Panc1 (cell line): Measurements from ENCODE around the gene NDUFS8. TPM values are rescaled to one million over a fixed set of nuclear protein-coding genes. Genes with fewer than 3 reads are reported as not detected.

Experiments used
- ATAC-seq: fragments of 200-7000 bp; cut with Tn5 transposase; 2 replicates; pipeline ENCODE4 v1.9.1; 2020; ENCODE audit warnings: mild to moderate bottlenecking, moderate library complexity
- BruUV-seq: library from RNA; stranded (reverse); fragments of 400-500 nt; replicated peaks from 2 replicates; lab custom pipeline; 2021; lab: Mats Ljungman, UMichigan
- CTCF ChIA-PET: fragments of 300-600 bp; sonication (Branson Sonifier 250); formaldehyde crosslinking; loops from one replicate; lab custom pipeline; 2022; ENCODE audit warnings: antibody characterized with exemption; lab: Charles Lee
- POLR2A ChIA-PET: fragments of 300-600 bp; sonication (Branson Sonifier 250); formaldehyde crosslinking; loops from one replicate; lab custom pipeline; 2022; ENCODE audit warnings: antibody characterized with exemption; lab: Charles Lee
- DNase-seq: peaks from one replicate; pipeline ENCODE4 v3.0.0-alpha.2; 2010; ENCODE audit warnings: low read depth, low spot score
- H3K27ac ChIP-seq: 2 replicates; pipeline ENCODE4 v1.5.1; 2011; ENCODE audit warnings: mild to moderate bottlenecking, low read length, inconsistent platforms
- H3K27me3 ChIP-seq: fragments of 200-500 bp; sonication (Bioruptor generic); 2 replicates; pipeline ENCODE4 v1.6.0; 2014; ENCODE audit warnings: low read length, inconsistent platforms; ENCODE audit not compliant: control insufficient read depth, insufficient read depth
- H3K36me3 ChIP-seq: fragments of 200-500 bp; sonication (Bioruptor generic); 2 replicates; pipeline ENCODE4 v1.5.1; 2014; ENCODE audit warnings: inconsistent platforms, mild to moderate bottlenecking, low read length, moderate library complexity; ENCODE audit not compliant: control insufficient read depth, insufficient read depth
- H3K4me1 ChIP-seq: 2 replicates; pipeline ENCODE4 v1.5.1; 2011; ENCODE audit warnings: inconsistent platforms, mild to moderate bottlenecking, low read length, moderate library complexity; ENCODE audit not compliant: control insufficient read depth, insufficient read depth
- H3K4me3 ChIP-seq, 2 experiments: 2 replicates each; pipeline ENCODE4 v1.5.1; 2011 to 2012; ENCODE audit warnings: low read depth in 2 of 2, low read length in 2 of 2, mild to moderate bottlenecking in 2 of 2, inconsistent platforms in 1 of 2, moderate library complexity in 1 of 2
- H3K9me3 ChIP-seq: fragments of 200-500 bp; sonication (Bioruptor generic); 2 replicates; pipeline ENCODE4 v1.5.1; 2014; ENCODE audit warnings: low read depth, mild to moderate bottlenecking, inconsistent platforms, low read length, moderate library complexity; ENCODE audit not compliant: control insufficient read depth, insufficient read depth
- CTCF ChIP-seq: fragments of 450-650 bp; IDR thresholded peaks from 2 replicates; pipeline ENCODE4 v1.5.1; 2017; ENCODE audit warnings: mild to moderate bottlenecking
- POLR2AphosphoS5 ChIP-seq: IDR thresholded peaks from 2 replicates; pipeline ENCODE4 v1.6.1; 2012; ENCODE audit warnings: mild to moderate bottlenecking, low read depth, low read length, moderate library complexity
- REST ChIP-seq, 2 experiments: IDR thresholded peaks; 2 replicates each; pipeline ENCODE4 v1.6.1; 2011 to 2012; ENCODE audit warnings: low read depth in 2 of 2, control low read depth in 1 of 2, low read length in 1 of 2, mild to moderate bottlenecking in 1 of 2, moderate library complexity in 1 of 2; ENCODE audit not compliant: insufficient read depth in 1 of 2
- SIN3A ChIP-seq: IDR thresholded peaks from 2 replicates; pipeline ENCODE4 v1.6.1; 2012; ENCODE audit warnings: low read depth, mild to moderate bottlenecking, low read length, moderate library complexity, borderline replicate concordance; ENCODE audit not compliant: insufficient read depth
- TCF7L2 ChIP-seq: IDR thresholded peaks from 2 replicates; pipeline ENCODE4 v1.6.1; 2011; ENCODE audit warnings: mild to moderate bottlenecking, low read depth, low read length, inconsistent platforms
- in situ Hi-C: cut with HindIII; loops from 2 replicates; pipeline ENCODE4 v1.10.0; 2016; ENCODE audit warnings: low sequenced_read_pairs, low pct_unique_long_range_greater_than_20kb
- intact Hi-C: fragments of 100-400 bp; cut with micrococcal nuclease; formaldehyde crosslinking; loops from one replicate; pipeline ENCODE4 v1.10.0; 2022; ENCODE audit not compliant: unreplicated experiment
- total RNA-seq: library from RNA; stranded (reverse); gene quantifications from one replicate; pipeline ENCODE4 v1.2.1, GENCODE V29; 2021; ENCODE audit not compliant: unreplicated experiment

Gene NDUFS8
- total RNA-seq, 1 experiment from 2014 or later: 289 TPM

GRCh38 chr11:68044145-68044813 lies 13.8 kb downstream of the NDUFS8 start:
- no peak for ATAC-seq
- Histone ChIP-seq H3K36me3 (0 out of 2 replicates have a peak, but pooled peaks cover 2% of the 10 kb centered on the region), H3K4me3 (no peak overlapping the region), H3K27ac (no peak overlapping the region), H3K4me1 (peaks cover 22% of the 10 kb centered on the region), H3K9me3 (no peaks in the 10 kb centered on the region), H3K27me3 (no peaks in the 10 kb centered on the region)
- ChIA-PET CTCF (interaction anchor here (0.7 kb wide), 1 partner anchor 271 kb away, joined by 3 read pairs; no protein-coding TSS in a partner anchor), POLR2A (no interaction called here)
- no peak for DNase-seq
- BruUV-seq: no TSS peak
- TF ChIP-seq CTCF (no peak), REST (IDR thresholded peaks at IDR 0.05; ENCODE audit: insufficient read depth in 1 of 2, low read depth in 2 of 2, low read length in 1 of 2) (no peak), SIN3A (no peak), POLR2AphosphoS5 (no peak)
- in situ Hi-C loops (no loop called here), intact Hi-C loops (no loop called here)

- TF ChIP-seq POLR2AphosphoS5 (no peak), REST (IDR thresholded peaks at IDR 0.05; ENCODE audit: insufficient read depth in 1 of 2, low read depth in 2 of 2, low read length in 1 of 2) (no peak), TCF7L2 (no peak), CTCF (no peak), SIN3A (no peak)
- DNase-seq: no peak
- CTCF ChIA-PET: no interaction called here
- no peak for ATAC-seq
- Histone ChIP-seq H3K27me3 (no peaks in the 10 kb centered on the region), H3K27ac (no peak overlapping the region), H3K4me1 (peaks cover 18% of the 10 kb centered on the region), H3K36me3 (0 out of 2 replicates have a peak, but pooled peaks cover 2% of the 10 kb centered on the region), H3K9me3 (no peaks in the 10 kb centered on the region), H3K4me3 (no peak overlapping the region)
- BruUV-seq: no TSS peak
- POLR2A ChIA-PET: interaction anchor here (0.6 kb wide), 1 partner anchor 415 kb away, joined by 3 read pairs; no protein-coding TSS in a partner anchor
- intact Hi-C loops (no loop called here), in situ Hi-C loops (no loop called here)
These were observed 14.4 kb downstream of the NDUFS8 start for GRCh38 chr11:68044898-68045351.
